Measurements from ENCODE around the gene SYTL3. TPM values are rescaled to one million over a fixed set of nuclear protein-coding genes. Genes with fewer than 3 reads are reported as not detected.

The SYTL3 gene
- total RNA-seq, 1 donor from 2014 or later = 8.7 TPM

DNA sequence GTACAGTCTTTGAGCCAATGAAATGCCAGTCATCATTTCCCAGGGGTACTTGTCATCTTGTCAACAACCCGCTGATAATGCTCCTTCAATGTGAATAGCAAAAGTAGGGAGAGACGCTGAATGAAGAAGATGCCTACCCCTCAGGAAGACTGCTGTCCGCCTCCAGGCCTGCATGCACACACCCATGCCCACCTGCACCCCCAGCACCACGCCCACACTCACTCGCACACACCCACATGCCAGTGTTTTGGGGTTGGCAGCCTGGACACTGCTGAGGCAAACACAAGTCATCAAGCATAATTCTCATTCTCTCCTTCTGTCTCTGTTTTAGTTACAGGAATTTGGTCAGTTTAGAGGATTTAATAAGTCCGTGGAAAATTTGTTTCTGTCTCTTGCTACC lies 63.6 kb downstream of the SYTL3 start:
- no peaks in the 10 kb centered on the region for H3K27me3 ChIP-seq
- no peaks in the 10 kb centered on the region for H3K9me3 ChIP-seq
- ATAC-seq = no peak
- H3K4me3 ChIP-seq = no peak overlapping the region
- no peak for TF ChIP-seq CTCF (IDR thresholded peaks at IDR 0.05)
- H3K27ac ChIP-seq = no peak overlapping the region
- H3K36me3 ChIP-seq = no peaks in the 10 kb centered on the region
- intact Hi-C loops (cut with DNase I) = no loop called here
- H3K4me1 ChIP-seq = peaks cover 2% of the 10 kb centered on the region
- DNase-seq = no peak

DNA sequence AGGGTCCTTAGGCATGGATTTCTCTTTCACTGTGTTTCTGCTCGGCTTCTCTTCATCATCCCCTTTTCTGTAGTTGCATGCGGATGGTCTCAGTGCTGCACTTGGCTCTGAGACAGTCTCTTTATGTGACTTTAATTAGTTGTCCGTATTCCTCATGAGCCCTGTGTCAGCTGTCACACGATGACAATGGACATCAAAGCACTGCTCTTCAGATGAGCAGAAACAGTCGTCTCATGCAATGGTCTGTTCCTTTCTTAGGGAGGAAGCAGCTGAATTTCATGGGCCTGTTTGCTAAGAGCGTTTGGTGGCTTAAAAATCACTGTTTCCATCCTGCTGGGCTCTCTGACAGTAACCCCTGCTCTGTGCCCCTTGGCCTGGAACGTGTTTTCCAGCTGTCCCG lies 64.9 kb downstream of the SYTL3 start:
- H3K27ac ChIP-seq = no peak overlapping the region
- no peak overlapping the region for H3K4me3 ChIP-seq
- ATAC-seq (no peak), DNase-seq (no peak)
- H3K4me1 ChIP-seq = no peaks in the 10 kb centered on the region
- no peaks in the 10 kb centered on the region for H3K9me3 ChIP-seq
- no peaks in the 10 kb centered on the region for H3K36me3 ChIP-seq
- intact Hi-C loops (cut with DNase I) = no loop called here
- H3K27me3 ChIP-seq = no peaks in the 10 kb centered on the region
- TF ChIP-seq CTCF (IDR thresholded peaks at IDR 0.05) = no peak

DNA sequence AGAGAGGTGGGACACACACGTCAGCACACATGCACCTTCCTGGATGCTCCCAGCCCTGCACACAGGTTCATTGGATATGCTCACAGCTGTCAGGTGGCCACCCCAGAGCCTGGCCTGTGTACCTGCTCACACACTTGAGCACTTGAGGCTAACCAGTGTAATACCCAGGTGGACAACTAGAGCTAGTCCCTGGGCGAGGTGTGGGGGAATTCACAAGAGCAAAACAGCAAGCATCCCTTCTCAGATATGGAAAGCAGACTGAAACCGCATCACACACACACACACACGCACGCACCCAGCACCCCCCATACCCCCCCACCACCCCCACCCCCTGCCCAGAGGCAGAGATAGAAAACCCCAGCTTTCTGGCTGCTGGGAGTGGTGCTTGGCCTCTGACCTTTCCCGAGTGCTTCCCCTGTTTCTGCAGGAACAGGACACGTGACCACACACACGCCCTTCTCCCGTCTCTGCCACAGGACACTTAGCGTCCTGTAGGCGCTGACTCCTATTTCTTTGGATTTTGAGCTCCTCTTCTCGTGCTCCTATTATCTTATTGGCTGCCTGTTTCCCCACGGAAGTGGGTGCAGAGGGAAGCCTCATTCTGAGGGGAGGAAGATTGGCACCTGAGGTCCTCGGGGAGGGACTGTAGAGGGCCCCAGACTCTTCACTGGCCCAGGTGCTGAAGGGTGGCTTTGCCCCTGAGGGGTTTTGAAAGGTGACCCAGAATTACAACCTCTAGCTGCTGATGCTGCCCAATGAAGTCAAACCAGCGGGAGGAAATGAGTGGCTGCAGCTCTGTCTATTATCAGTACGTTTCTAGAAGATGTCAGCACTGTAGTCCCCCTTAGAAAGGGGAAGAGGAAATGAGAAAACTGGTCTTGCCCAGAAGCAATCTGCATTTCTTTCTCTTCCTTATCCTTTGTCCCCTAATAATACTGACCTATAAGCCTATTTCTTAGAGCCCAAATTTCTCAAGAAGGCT lies 65.8 kb downstream of the SYTL3 start:
- intact Hi-C loops (cut with DNase I) = no loop called here
- ATAC-seq = peak; percentile 73
- DNase-seq = peak; percentile 74
- no peaks in the 10 kb centered on the region for H3K4me1 ChIP-seq
- no peaks in the 10 kb centered on the region for H3K27me3 ChIP-seq
- no peak for TF ChIP-seq CTCF (IDR thresholded peaks at IDR 0.05)
- H3K4me3 ChIP-seq = no peak overlapping the region
- no peaks in the 10 kb centered on the region for H3K36me3 ChIP-seq
- H3K27ac ChIP-seq = peak overlapping the region; percentile 52
- no peaks in the 10 kb centered on the region for H3K9me3 ChIP-seq

DNA sequence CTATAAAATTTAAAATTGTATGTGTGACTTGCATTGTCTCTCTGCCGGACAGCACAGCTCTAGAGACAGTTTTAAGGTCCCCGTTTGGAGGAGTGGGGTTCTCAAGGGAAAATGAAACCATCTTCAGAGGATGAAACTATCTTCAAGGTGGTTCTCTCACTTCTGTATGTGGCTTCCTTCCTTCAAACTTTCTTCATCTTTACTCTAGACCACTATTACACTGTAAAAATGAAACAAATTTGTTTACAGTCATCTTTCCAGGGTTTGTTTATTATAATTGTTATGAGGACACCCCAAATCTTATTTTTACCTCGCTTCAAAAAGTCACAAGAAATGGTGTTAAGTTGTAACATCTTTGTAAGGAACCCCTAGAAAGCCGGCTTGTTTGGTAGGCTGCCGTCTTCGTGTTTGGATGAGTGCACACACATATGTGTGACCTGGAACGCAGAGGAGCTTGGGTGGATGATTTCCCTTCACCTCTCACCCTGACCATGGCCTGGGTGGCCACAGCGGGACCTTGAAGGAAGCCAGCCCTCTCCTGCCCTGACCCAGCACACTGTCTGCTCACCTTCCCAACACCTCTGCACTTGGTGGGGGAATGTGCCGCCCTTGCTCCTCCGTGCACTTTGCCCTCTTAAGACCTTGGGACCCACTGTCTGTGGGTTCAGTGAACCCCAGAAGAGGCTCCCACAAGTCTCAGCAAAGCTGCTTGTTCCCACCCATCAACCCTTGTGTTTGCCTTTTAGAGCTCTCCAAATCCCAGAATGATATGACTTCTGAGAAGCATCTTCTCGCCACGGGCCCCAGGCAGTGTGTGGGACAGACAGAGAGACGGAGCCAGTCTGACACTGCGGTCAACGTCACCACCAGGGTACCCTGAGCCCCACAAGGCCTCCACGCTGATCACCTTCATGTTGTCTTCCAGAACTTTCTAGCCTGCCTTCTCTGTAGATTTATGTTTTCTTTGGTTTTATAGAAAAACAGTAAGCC lies 67.8 kb downstream of the SYTL3 start:
- ATAC-seq (no peak), DNase-seq (no peak)
- Histone ChIP-seq H3K4me3 (no peak overlapping the region), H3K36me3 (no peaks in the 10 kb centered on the region), H3K4me1 (no peaks in the 10 kb centered on the region), H3K27me3 (no peaks in the 10 kb centered on the region), H3K27ac (peak overlapping the region; percentile 30), H3K9me3 (no peaks in the 10 kb centered on the region)
- intact Hi-C loops (cut with DNase I) = no loop called here
- no peak for TF ChIP-seq CTCF (IDR thresholded peaks at IDR 0.05)

DNA sequence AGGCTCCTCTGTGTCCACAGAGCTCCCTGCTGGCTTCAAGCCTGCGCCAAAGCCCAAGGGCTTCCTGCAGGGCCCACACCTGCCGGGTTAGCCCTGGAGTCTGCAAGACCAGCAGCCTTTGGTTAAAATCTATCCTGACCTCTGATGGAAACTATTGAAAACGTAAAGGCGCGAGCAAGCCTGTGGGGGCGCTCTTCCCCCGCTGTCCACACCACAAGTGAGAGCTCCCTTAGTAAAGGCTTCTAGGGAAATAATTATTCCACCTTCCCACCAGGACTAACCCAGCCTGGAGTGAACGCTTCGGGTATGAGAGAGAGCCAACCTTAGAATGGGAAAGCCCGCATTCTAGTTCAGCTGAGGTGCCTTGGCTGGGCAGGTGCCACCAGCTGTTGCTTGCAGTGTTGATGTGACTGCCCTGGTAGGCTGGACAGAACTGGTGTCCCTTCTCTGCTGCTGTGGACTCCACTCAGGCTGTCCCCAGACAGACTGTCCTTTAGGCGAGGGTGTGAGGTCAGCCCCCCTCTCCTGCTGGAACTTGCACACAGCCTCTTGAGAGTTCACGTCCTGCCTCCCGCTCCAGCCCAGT lies 68.7 kb downstream of the SYTL3 start:
- H3K4me3 ChIP-seq = no peak overlapping the region
- TF ChIP-seq CTCF (IDR thresholded peaks at IDR 0.05) = peak; percentile 43
- intact Hi-C loops (cut with DNase I) = no loop called here
- peak overlapping the region; percentile 30 for H3K27ac ChIP-seq
- H3K4me1 ChIP-seq = no peaks in the 10 kb centered on the region
- H3K36me3 ChIP-seq = no peaks in the 10 kb centered on the region
- peak; percentile 6 for ATAC-seq
- no peaks in the 10 kb centered on the region for H3K27me3 ChIP-seq
- H3K9me3 ChIP-seq = no peaks in the 10 kb centered on the region
- DNase-seq = no peak
